Urothelium cell line (cell line): Measurements from ENCODE around the gene DIS3L2.
"Not testable (repeated sequence)": the region's sequence is repeated elsewhere in the genome, so short reads cannot be mapped to it uniquely, and the experiment has no call there.

Source experiments
- DNase-seq: peaks from one replicate; pipeline ENCODE4 v3.0.0; 2011; ENCODE audit warnings: low spot score, mixed read lengths
- FAIRE-seq: peaks from 2 replicates; lab custom pipeline; 2011; peaks lifted over from hg19 to GRCh38; lab: Jason Lieb, UNC

The DIS3L2 gene

GRCh38 chr2:231928901-231929725, 32.4 kb upstream of the DIS3L2 start:
- FAIRE-seq (no peak), DNase-seq (no peak)

GRCh38 chr2:231929961-231930592, 31.4 kb upstream of the DIS3L2 start:
- DNase-seq (no peak), FAIRE-seq (no peak)

- no peak for FAIRE-seq
- no peak for DNase-seq
Observed at GRCh38 chr2:231930593-231931281, 30.8 kb upstream of the DIS3L2 start.

GRCh38 chr2:231931481-231931915, 30.0 kb upstream of the DIS3L2 start:
- FAIRE-seq (no peak), DNase-seq (no peak)

- FAIRE-seq (no peak), DNase-seq (no peak)
Observed at GRCh38 chr2:231932711-231932970, 28.9 kb upstream of the DIS3L2 start.

- FAIRE-seq (no peak), DNase-seq (no peak)
Observed at GRCh38 chr2:231932985-231933915, 28.3 kb upstream of the DIS3L2 start.

GRCh38 chr2:231933916-231934401, 27.6 kb upstream of the DIS3L2 start:
- FAIRE-seq: no peak

GRCh38 chr2:231934441-231935206, 26.9 kb upstream of the DIS3L2 start:
- DNase-seq (no peak), FAIRE-seq (no peak)

More at GRCh38 chr2:231933916-231934401, 27.6 kb upstream of the DIS3L2 start:
- no peak for DNase-seq

- no peak for FAIRE-seq
- no peak for DNase-seq
Observed at GRCh38 chr2:231935207-231935524, 26.3 kb upstream of the DIS3L2 start.

GRCh38 chr2:231935815-231936214, 25.7 kb upstream of the DIS3L2 start:
- no peak for DNase-seq
- no peak for FAIRE-seq

- DNase-seq (no peak), FAIRE-seq (no peak)
Observed at GRCh38 chr2:231936491-231936890, 25.0 kb upstream of the DIS3L2 start.

- FAIRE-seq (no peak), DNase-seq (no peak)
Observed at GRCh38 chr2:231937057-231937456, 24.5 kb upstream of the DIS3L2 start.

GRCh38 chr2:231939022-231939421, 22.5 kb upstream of the DIS3L2 start:
- FAIRE-seq: no peak
- DNase-seq: no peak

GRCh38 chr2:231940795-231941194, 20.7 kb upstream of the DIS3L2 start:
- DNase-seq (no peak), FAIRE-seq (no peak)

- FAIRE-seq: no peak
- DNase-seq: no peak
Observed at GRCh38 chr2:231941673-231942072, 19.8 kb upstream of the DIS3L2 start.

GRCh38 chr2:231942180-231942579, 19.3 kb upstream of the DIS3L2 start:
- DNase-seq (no peak), FAIRE-seq (no peak)

- FAIRE-seq: no peak
Observed at GRCh38 chr2:231946241-231946814, 15.2 kb upstream of the DIS3L2 start.

GRCh38 chr2:231947112-231947511, 14.4 kb upstream of the DIS3L2 start:
- not testable (repeated sequence) for FAIRE-seq, DNase-seq

More at GRCh38 chr2:231946241-231946814, 15.2 kb upstream of the DIS3L2 start:
- no peak for DNase-seq

GRCh38 chr2:231947694-231948093, 13.8 kb upstream of the DIS3L2 start:
- DNase-seq (no peak), FAIRE-seq (no peak)
